Transverse colon (tissue), 4 donors: ENCODE measurements around the gene FCMR. TPM values are rescaled to one million over a fixed set of nuclear protein-coding genes. Genes with fewer than 3 reads are reported as not detected.

Experiments
- DNase-seq: peaks from one replicate; pipeline ENCODE4 v3.0.0-alpha.2; 2019
- H3K27ac ChIP-seq, 4 donors: fragments of 200-600 bp; sonication (generic); 2 replicates each; pipeline ENCODE4 v1.5.1; 2016 to 2018; ENCODE audit warnings: inconsistent platforms in 4 of 4
- H3K27me3 ChIP-seq: fragments of 200-600 bp; sonication (generic); 2 replicates; pipeline ENCODE4 v1.5.1; 2017; ENCODE audit warnings: inconsistent platforms
- H3K36me3 ChIP-seq, 4 donors: fragments of 200-600 bp; sonication (generic); 2 replicates each; pipeline ENCODE4 v1.5.1; 2017 to 2019; ENCODE audit warnings: inconsistent platforms in 4 of 4
- H3K4me1 ChIP-seq, 4 donors: fragments of 200-600 bp; sonication (generic); 2 replicates each; pipeline ENCODE4 v1.5.1; 2017 to 2020; ENCODE audit warnings: inconsistent platforms in 4 of 4
- H3K4me3 ChIP-seq, 4 donors: fragments of 200-600 bp; sonication (generic); 1 replicate in 1 of 4; 2 replicates in 3 of 4; pipeline versions ENCODE4 v1.5.1 to v1.6.1; 2017 to 2019; ENCODE audit warnings: inconsistent platforms in 4 of 4
- H3K9me3 ChIP-seq, 2 donors: fragments of 200-600 bp; sonication (generic); 2 replicates each; pipeline ENCODE4 v1.5.1; 2017 to 2019; ENCODE audit warnings: inconsistent platforms in 2 of 2
- EP300 ChIP-seq: sonication (generic); formaldehyde crosslinking; IDR thresholded peaks from one replicate; pipeline ENCODE4 v1.6.1; 2017; ENCODE audit warnings: antibody characterized with exemption, low read depth
- POLR2A ChIP-seq: fragments of 450-650 bp; IDR thresholded peaks from one replicate; pipeline ENCODE4 v1.6.1; 2016; ENCODE audit warnings: antibody characterized with exemption, mild to moderate bottlenecking, moderate library complexity
- POLR2AphosphoS5 ChIP-seq, 3 donors: sonication (generic); formaldehyde crosslinking; IDR thresholded peaks; one replicate each; pipeline ENCODE4 v1.6.1; 2016; ENCODE audit warnings: antibody characterized with exemption in 3 of 3
- WGBS, 2 donors: methylation state at CpG; one replicate each; pipeline ENCODE4 v1.1.5; 2018; ENCODE audit warnings: low coverage in 1 of 2; 5-methylcytosine and 5-hydroxymethylcytosine counted together
- in situ Hi-C, 4 donors: fragments of 200-750 bp; cut with MboI; loops; one replicate each; pipeline versions ENCODE4 v1.15.0 to v1.15.1; 2017; ENCODE audit warnings: low sequenced_read_pairs in 3 of 4, low pct_ligation_motif_present in 1 of 4, low pct_unique_long_range_greater_than_20kb in 1 of 4
- intact Hi-C: fragments of 100-400 bp; cut with DNase I; formaldehyde crosslinking; loops from one replicate; pipeline ENCODE4 v1.15.1; 2023; ENCODE audit warnings: low total_unique reads
- total RNA-seq, 4 donors: library from RNA; depleted of rRNA; stranded (reverse); fragments of >200 nt; gene quantifications; one replicate each; pipeline ENCODE4 v1.1.0, GENCODE V29; 2016
- TF ChIP-seq, protein P1 (sequence below), 5 experiments: fragments of 200-600 bp in 3 of 5; fragments of 450-650 bp in 2 of 5; sonication (generic) in 3 of 5; IDR thresholded peaks; 1 replicate in 2 of 5; 2 replicates in 3 of 5; pipeline ENCODE4 v1.5.1; 2016 to 2017; ENCODE audit warnings: antibody characterized with exemption in 5 of 5, inconsistent platforms in 3 of 5, mild to moderate bottlenecking in 2 of 5, moderate library complexity in 1 of 5

The FCMR gene
- total RNA-seq, 4 donors from 2014 or later = 1.00 to 51.6 (median 15.9) TPM

DNA sequence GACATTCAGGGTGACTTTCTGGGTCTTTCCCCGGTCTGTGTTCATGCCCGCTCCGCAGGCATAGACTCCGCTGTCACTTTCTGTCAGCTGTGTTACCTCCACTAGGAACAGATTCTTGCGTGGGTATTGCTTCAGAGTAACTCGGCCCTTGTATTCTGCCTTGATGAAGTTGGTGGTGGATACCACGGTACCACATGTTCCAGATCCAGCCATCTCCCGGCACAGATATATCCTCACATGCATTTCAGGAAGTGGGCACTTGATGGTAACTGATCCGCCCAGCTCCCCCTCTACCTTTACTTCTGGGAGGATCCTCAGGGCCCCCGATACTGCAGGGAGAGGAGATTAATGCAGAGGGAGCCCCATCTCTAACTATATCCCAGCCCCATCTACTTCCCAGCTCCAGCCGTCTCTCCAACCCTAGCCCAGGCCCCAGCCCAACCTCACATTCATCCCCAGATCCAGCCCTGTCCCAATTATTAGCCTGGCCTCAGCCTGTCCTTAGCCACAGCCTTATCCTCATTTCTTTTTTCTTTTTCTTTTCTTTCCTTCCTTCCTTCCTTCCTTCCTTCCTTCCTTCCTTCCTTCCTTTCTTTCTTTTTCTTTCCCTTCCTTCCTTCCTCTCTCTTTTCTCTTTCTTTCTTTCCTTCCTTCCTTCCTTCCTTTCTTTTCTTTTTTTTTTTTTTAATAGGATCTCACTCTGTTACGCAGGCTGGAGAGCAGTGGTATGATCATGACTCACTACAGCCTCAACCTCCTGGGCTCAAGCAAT, 7.8 kb downstream of the FCMR start:
- no peak overlapping the region for H3K27ac ChIP-seq
- H3K4me3 ChIP-seq = no peak overlapping the region
- no peaks in the 10 kb centered on the region for H3K9me3 ChIP-seq
- TF ChIP-seq, protein P1, sequence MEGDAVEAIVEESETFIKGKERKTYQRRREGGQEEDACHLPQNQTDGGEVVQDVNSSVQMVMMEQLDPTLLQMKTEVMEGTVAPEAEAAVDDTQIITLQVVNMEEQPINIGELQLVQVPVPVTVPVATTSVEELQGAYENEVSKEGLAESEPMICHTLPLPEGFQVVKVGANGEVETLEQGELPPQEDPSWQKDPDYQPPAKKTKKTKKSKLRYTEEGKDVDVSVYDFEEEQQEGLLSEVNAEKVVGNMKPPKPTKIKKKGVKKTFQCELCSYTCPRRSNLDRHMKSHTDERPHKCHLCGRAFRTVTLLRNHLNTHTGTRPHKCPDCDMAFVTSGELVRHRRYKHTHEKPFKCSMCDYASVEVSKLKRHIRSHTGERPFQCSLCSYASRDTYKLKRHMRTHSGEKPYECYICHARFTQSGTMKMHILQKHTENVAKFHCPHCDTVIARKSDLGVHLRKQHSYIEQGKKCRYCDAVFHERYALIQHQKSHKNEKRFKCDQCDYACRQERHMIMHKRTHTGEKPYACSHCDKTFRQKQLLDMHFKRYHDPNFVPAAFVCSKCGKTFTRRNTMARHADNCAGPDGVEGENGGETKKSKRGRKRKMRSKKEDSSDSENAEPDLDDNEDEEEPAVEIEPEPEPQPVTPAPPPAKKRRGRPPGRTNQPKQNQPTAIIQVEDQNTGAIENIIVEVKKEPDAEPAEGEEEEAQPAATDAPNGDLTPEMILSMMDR (IDR thresholded peaks at IDR 0.05) = no peak
- no peak for TF ChIP-seq POLR2AphosphoS5 (IDR thresholded peaks at IDR 0.05)
- TF ChIP-seq EP300 = no peak
- no peak for TF ChIP-seq POLR2A
- in situ Hi-C loops (loop anchor here (5.0 to 25.0 kb wide), 6 partner anchors 99 to 279 kb away; partner anchors contain the start of gene DYRK3 (in 3 of the 4)), intact Hi-C loops (loop anchor here (5.0 to 10.0 kb wide), 2 partner anchors 187 to 279 kb away; partner anchors contain the start of gene DYRK3)
- WGBS, 2 donors = 83 to 84% methylated on average over 9 to 12 of the region's 12 CpGs
- H3K27me3 ChIP-seq = peaks cover 5% of the 10 kb centered on the region
- H3K36me3 ChIP-seq = no peaks in the 10 kb centered on the region
- no peak for DNase-seq
- peaks cover 2 to 31% (median 9%) of the 10 kb centered on the region in 4 donors for H3K4me1 ChIP-seq

DNA sequence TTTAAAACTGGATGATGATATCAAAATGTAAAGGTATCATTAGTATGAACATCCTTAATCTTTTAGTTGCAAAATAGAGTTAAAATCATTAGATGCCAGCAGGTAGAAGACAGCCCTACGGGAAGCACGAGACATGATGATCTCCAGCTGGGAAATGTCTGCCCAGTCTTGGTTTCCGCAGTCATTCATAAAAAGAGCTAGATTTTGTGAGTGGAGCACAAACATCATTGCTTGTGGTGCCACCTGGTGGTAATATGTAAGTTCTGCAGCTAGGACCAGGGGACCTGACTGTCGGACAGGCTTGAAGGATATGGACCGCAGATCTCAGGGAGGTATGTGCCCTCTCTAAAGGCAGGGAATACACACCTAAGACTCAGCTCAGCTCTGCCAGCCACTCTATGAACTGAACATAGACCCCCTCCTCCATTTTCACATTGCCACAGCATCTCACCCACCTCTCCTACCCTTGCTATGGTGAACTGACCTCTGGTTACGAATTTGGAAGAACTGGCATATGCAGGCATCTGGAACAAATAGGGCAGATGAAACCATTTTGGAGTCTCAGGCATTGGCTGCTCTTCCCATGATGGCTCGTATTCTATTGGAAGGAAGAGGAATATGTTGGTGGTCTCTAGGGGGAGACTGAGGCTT, 9.2 kb downstream of the FCMR start:
- Histone ChIP-seq H3K4me1 (peaks cover 3 to 34% (median 11%) of the 10 kb centered on the region in 4 donors), H3K36me3 (no peaks in the 10 kb centered on the region), H3K27ac (no peak overlapping the region), H3K27me3 (peaks cover 10% of the 10 kb centered on the region), H3K9me3 (no peaks in the 10 kb centered on the region), H3K4me3 (no peak overlapping the region)
- peak; percentile 77 for DNase-seq
- in situ Hi-C loops = loop anchor here (5.0 to 25.0 kb wide), 6 partner anchors 98 to 278 kb away; partner anchors contain the start of gene DYRK3 (in 3 of the 4)
- TF ChIP-seq, protein P1 (IDR thresholded peaks at IDR 0.05) = peak; percentile 86 to 88 (median 87)
- TF ChIP-seq POLR2AphosphoS5 (IDR thresholded peaks at IDR 0.05) (peak in 1 of 3 donors; percentile 17), POLR2A (no peak)
- intact Hi-C loops = loop anchor here (5.0 to 10.0 kb wide), 2 partner anchors 185 to 278 kb away; partner anchors contain the start of gene DYRK3
- WGBS, 2 donors = 12 to 27% methylated on average over 5 to 7 of the region's 7 CpGs

DNA sequence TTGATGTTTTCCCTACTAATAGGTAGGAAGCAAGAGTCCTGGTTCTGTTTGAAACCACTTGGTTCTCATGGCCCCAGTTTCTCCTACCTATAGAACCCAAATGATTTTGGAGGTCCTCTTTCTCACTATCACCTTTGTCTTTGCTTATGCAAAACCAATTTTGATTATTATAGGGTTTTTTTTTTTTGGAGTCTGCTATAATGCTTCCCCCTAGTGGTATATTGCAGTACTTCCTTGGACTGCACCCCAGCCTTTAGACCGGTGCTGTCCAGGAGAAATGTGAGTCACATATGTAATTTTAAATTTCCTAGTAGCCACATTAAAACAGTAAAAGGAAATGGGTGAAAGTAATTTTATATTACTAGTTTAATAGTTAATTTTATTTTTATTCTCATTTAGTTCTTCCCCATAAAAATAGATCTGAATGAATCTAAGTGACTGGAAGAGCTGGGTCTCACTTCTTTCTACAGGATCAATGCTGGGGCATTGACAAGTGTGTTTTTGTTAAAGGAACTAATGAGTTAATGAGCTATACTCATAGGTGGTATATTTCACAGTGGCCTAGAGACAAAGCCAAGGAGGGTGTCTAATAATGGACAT, 10.6 kb downstream of the FCMR start:
- H3K9me3 ChIP-seq = no peaks in the 10 kb centered on the region
- H3K4me3 ChIP-seq = no peak overlapping the region
- H3K27me3 ChIP-seq = peaks cover 10% of the 10 kb centered on the region
- no peak for DNase-seq
- peaks cover 3 to 34% (median 11%) of the 10 kb centered on the region in 4 donors for H3K4me1 ChIP-seq
- H3K27ac ChIP-seq = no peak overlapping the region
- TF ChIP-seq EP300 = no peak
- TF ChIP-seq, protein P1 (IDR thresholded peaks at IDR 0.05) = peak; percentile 77 to 95 (median 88)
- H3K36me3 ChIP-seq = no peaks in the 10 kb centered on the region
- WGBS, 2 donors = 0% methylated on average over 1 of the region's 1 CpG
- intact Hi-C loops = loop anchor here (5.0 to 10.0 kb wide), 2 partner anchors 184 to 276 kb away; partner anchors contain the start of gene DYRK3
- in situ Hi-C loops = loop anchor here (5.0 to 25.0 kb wide), 6 partner anchors 96 to 276 kb away; partner anchors contain the start of gene DYRK3 (in 3 of the 4)

DNA sequence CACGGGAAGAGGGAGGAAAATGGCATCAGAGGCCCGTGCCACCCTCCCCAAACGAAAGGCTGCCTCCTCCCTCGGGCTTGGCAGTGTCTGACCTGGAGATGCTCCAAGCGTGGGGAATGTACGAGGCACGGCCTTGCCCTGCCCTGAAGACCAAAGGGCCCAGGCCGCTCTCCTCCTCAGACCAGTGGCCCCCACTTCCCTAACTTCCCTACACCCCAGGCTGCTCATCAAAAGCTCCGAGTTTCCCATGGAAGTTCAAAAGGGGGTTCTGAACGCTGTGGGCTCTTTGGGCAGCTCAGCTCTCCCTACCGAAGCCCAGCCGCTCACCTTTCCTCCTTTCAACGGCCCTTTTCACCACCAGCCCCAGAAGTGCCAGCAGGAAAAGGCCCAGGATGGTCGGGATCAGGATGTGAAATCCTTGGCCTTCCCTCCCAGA, 11.8 kb downstream of the FCMR start:
- Histone ChIP-seq H3K4me1 (peaks cover 3 to 34% (median 11%) of the 10 kb centered on the region in 4 donors), H3K27me3 (peaks cover 10% of the 10 kb centered on the region), H3K4me3 (peak overlapping the region in 3 of 4 donors; percentile 26 to 55 (median 49)), H3K9me3 (no peaks in the 10 kb centered on the region), H3K36me3 (no peaks in the 10 kb centered on the region), H3K27ac (peak overlapping the region in 2 of 4 donors; percentile 7 to 37)
- TF ChIP-seq POLR2A (no peak), EP300 (no peak), POLR2AphosphoS5 (IDR thresholded peaks at IDR 0.05) (no peak)
- TF ChIP-seq, protein P1 (IDR thresholded peaks at IDR 0.05) = no peak
- DNase-seq = no peak
- whole genome bisulfite sequencing, 2 donors = 25 to 39% methylated on average over 4 to 10 of the region's 14 CpGs
- in situ Hi-C loops = loop anchor here (5.0 to 25.0 kb wide), 6 partner anchors 95 to 275 kb away; partner anchors contain the start of gene DYRK3 (in 3 of the 4)
- intact Hi-C loops = loop anchor here (5.0 to 10.0 kb wide), 2 partner anchors 183 to 275 kb away; partner anchors contain the start of gene DYRK3
